Spleen (tissue), 7 donors: ENCODE results near the gene PPME1.

Experiments used
- POLR2A ChIP-seq, 3 donors: fragments of 450-650 bp; IDR thresholded peaks; one replicate each; pipeline ENCODE4 v1.5.1; 2017; ENCODE audit warnings: antibody characterized with exemption in 3 of 3, mild to moderate bottlenecking in 1 of 3
- TF ChIP-seq, protein P1 (sequence below), 11 experiments: fragments of 200-600 bp in 7 of 11; fragments of 450-650 bp in 4 of 11; sonication (generic) in 4 of 11; IDR thresholded peaks in 8 of 11; conservative IDR thresholded peaks in 3 of 11; 1 replicate in 7 of 11; 2 replicates in 4 of 11; pipeline versions ENCODE4 v1.4.0 to v1.8.0; 2016 to 2021; ENCODE audit warnings: antibody characterized with exemption in 11 of 11, inconsistent platforms in 4 of 11, mild to moderate bottlenecking in 1 of 11
- donor health status: DM: no; HTN: no; CAD: no; lungs with moderate emphysema.
- donor health status: DM: no; HTN: no; CAD: no.
- donor health status: DM: no; HTN: no; CAD: no.

DNA sequence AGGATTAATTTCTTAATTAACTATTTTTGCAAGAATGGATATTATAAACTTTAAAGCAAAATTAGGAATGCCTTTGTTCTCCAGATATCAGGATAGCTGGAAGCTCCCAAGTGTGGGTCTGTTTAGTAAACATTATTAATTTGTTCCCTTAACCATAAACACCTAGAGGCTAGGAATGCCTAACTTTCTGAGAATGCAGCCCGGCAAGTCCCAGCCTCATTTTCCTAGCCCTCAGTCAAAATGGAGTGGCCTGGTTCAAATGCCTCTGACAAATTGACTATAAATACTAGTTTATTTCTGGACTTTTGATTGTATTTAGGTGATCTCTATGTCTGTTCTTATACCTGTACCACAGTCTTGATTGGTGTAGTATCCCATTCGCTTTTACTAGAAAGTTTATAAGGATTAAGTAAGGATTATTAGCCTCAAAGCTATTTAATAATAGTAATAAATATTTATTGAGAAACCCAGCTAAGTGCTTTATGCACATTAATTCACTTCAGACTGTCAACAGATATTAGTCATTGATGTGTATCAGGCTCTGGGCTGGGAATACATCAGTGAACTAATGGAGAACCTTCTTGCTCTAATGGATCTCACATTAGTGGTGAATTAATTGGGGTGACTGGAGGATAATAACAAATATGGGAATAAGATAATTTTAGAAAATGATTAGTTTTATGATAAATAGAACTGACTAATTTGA, 25.8 kb downstream of the PPME1 start:
- TF ChIP-seq, protein P1, sequence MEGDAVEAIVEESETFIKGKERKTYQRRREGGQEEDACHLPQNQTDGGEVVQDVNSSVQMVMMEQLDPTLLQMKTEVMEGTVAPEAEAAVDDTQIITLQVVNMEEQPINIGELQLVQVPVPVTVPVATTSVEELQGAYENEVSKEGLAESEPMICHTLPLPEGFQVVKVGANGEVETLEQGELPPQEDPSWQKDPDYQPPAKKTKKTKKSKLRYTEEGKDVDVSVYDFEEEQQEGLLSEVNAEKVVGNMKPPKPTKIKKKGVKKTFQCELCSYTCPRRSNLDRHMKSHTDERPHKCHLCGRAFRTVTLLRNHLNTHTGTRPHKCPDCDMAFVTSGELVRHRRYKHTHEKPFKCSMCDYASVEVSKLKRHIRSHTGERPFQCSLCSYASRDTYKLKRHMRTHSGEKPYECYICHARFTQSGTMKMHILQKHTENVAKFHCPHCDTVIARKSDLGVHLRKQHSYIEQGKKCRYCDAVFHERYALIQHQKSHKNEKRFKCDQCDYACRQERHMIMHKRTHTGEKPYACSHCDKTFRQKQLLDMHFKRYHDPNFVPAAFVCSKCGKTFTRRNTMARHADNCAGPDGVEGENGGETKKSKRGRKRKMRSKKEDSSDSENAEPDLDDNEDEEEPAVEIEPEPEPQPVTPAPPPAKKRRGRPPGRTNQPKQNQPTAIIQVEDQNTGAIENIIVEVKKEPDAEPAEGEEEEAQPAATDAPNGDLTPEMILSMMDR (IDR thresholded peaks at IDR 0.05 in 8 of 11, conservative IDR thresholded peaks at IDR 0.05 in 3 of 11) = no peak
- no peak for TF ChIP-seq POLR2A (IDR thresholded peaks at IDR 0.05)
